Stimulated activated CD4-positive, alpha-beta T cell treated with anti-CD3 and anti-CD28 coated beads, Interleukin-2, amount 100 ng/mL, for 48 hours (primary cell): ENCODE measurements around the gene P2RY12.

Source experiments
- DNase-seq, 2 donors: peaks; one replicate each; pipeline ENCODE4 v3.0.0-alpha.2; 2020

P2RY12 gene

DNA sequence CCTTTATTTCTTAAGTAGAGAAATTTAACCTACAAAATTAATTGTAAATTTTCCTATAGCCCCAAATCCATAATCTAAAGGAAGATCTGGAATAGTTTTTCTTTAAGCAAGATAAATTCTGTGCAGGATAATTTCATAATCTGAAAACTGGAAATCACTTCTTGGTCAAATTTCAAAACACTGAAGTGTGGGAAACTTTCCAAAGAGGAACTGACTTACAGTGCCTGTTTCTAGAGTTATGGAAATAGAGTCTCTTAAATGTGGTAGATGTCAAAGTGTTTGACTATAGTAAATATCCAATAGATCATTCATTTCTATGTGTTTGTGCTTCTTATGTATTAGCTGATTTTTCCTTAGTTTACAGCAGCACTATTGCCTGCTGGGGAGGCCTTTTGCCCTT lies 53.7 kb downstream of the P2RY12 start:
- no peak for DNase-seq

DNA sequence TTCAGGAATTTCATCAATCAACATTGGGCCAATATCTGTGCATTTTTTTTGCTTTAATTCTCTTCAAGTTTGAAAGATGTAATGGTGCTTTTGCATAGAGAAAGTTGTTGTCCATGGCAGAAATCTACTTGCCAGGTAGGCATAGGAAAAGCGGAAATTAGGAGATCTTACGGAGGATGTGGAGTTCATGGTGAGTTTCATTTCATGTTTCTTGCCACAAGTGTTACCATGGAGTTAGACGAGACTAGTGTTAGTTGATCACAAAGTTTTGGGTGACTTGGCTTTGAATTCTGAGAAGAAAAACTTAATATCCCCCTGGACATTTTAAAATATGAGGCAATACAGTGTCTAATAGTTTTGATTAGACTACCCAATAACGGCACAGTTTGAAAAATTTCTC lies 54.2 kb downstream of the P2RY12 start:
- no peak for DNase-seq

DNA sequence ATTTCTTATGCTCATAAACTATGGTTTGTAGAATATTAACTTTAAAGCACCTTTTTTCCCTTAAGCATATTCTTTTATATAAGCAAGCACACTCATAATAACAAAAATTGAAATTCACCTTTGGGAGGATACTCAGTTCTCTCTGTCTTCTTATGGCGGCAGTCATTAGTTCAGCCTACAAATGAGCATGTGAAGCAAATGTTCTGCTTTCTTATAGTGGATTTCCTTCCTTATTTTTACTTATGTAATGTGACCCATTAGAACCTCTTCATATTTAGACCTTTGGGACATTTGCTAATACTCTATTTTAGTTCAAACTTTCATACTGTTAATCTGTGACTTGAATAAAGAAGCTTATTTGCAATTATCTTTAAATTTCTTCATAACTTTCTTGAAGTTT lies 55.2 kb downstream of the P2RY12 start, which contains the start of gene P2RY13:
P2RY13 (minus strand) TSS at position 187 of the 400 bp plus-strand sequence; CDS start at position 166, 21 bp downstream.
- DNase-seq: no peak

DNA sequence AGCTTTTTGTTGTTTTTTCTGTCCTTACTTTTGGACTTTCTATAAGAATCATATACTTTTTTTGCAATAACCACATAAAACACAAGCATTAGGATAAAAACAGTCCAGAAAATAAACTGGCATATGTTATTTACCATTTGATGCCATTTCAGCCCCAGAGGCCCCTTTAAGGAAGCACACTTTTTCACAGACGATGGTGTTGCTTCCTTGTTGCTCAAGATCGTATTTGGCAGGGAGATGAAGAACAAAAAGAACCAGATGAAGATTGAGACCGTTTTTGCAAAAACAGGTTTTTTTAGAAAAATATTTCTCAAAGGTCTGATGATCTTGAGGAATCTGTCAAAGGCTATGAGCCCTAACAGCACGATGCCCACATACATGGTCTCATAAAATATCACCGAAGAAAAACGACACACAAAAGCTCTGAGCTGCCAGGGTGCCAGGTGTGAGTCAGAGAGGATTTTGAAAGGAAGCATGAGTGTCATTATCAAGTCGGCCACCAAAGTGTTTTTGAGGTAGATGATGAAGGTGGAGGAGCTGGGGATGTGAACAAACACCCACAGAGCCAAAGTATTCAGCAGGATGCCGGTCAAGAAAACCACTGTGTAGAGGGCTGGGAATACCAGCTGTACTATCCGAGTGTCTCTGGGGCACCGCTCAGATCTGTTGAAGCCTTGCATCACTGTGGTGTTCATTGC lies 56.1 kb downstream of the P2RY12 start:
- DNase-seq: no peak

DNA sequence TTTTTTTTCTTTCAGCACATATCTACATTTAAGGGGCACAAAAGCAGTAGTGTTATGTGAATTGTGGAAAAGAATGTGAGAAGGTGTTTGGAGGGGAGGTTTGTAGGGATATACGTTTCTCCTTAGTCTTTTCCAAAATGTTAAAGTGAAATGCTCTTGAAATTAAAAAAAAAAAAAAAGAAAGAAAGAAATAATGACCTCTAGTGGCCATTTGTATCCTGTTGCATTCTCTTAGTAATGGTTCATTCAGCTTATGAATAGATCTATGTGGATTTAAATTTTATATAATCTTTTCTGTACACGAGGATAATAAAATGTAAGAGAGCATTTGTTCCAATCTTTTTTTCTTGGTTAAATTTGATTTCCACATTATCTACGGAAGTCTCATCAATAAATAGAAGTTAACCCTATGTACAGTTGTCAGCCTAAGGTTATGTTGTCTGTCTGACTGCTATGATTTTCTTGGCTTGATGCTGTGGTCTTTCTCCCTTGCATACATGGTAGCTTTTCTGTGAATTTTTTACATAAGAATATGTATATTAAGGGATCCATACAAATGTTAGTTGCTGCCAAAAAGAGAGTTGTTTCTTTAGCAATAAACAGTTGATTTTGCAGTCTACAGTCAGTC lies 56.9 kb downstream of the P2RY12 start:
- DNase-seq: no peak

DNA sequence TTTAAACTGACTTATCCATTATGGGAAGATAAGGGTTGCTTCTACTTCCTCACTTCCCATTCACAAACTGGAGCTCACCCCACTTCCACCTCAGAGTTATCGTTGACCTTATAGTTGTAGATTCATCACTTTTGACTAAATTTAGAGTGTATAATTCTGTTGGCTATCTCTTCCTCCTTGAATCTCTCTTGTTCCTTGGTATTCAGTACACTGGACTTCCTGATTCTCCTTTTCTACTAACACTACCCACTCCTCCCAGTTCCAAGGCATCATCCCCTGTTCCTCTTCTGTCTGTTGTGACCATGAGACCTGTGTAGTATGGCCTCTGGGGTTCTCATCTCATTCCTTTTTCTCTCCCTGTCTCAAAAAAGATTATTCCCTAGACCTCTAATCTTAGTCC lies 62.0 kb downstream of the P2RY12 start:
- no peak for DNase-seq

DNA sequence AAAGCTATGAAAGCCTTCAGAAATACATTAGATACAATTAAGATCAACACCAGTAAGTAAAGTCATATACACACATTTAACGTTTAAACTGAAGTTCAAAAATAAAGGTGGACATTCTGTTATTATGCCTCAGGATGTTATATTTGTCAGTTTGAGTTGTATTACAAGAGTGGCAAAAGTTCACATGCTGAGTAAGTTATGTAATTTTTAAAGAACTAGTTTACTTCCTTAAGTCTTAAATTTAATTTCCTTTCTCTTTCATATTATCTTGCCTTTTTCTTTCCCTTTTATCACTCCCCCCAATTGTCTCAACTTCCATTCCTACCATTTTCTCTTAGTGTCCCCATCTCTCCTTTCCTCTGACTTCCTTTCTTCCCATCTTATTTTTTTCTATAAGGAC lies 63.0 kb downstream of the P2RY12 start:
- DNase-seq: no peak

DNA sequence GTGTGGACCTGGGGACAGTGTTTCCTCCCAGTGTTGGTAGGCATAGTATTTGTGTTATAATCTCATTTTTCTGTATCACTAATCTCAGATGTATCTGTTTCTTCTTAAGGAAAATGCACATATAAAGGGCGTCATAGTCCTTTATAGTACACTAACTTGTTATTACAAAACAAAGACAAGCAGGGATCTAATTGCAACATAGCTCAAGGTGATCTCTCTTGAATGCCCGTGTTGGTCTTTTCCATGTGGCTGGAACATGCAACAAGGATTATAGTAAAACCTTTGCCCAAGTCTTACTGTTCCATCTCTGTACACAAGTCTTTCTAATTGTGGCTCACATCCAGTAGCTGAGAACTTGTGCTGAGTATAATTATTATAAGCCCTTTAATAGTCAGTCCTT lies 64.4 kb downstream of the P2RY12 start:
- no peak for DNase-seq

DNA sequence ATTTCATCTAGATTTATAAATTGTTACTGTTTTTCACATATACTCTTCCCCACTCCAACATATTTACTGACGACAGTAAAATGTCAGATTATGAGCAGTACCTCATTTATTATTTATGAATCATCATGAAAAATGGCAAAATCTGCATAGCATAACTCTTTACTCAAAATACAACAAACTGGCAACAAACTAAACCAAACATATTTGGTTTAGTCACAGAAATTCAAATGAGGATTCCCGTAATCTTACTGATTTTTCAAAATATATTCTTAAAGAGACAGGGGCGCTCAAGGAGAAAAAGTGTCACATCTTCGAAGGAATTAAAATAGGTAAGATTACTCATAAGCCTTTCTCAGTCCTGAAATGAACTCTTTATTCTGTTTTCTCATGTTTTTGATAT lies 64.9 kb downstream of the P2RY12 start:
- no peak for DNase-seq

DNA sequence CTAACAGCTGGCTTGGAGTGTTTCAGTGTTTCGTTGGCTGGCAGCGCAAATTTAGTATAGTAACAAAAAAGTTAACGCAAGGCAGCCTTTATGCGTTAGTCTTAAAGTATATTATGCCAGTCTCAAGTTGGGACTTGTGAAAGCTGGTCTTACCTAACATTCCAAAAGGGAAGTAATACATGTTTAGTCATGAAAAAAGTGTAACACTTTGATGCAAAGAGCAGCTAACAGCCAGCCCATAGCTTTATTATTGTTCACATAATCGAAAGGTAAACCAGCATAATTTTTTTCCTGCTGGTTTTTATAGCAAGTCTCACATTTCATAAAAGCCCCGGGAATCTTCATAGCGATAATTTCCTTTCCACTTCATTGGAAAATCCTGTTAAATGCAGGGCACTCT lies 65.6 kb downstream of the P2RY12 start:
- no peak for DNase-seq

DNA sequence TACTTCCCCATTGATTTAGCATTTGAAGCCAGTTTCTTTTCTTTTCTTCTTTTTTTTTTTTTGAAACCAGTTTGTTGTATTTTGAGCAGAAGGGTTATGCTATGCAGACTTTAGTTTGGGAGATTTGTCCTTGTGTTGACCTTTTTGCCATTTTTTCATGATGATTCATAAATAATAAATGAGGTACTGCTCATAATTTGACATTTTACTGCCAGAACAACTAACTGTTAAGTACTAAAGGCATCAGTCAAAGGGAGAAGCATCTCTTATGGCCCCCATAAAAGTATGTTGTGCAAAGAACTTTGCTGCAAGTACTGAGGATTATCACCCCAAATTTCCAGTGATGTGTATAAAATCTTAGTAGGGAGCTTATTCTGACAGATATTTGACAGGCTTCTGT lies 66.2 kb downstream of the P2RY12 start:
- no peak for DNase-seq

DNA sequence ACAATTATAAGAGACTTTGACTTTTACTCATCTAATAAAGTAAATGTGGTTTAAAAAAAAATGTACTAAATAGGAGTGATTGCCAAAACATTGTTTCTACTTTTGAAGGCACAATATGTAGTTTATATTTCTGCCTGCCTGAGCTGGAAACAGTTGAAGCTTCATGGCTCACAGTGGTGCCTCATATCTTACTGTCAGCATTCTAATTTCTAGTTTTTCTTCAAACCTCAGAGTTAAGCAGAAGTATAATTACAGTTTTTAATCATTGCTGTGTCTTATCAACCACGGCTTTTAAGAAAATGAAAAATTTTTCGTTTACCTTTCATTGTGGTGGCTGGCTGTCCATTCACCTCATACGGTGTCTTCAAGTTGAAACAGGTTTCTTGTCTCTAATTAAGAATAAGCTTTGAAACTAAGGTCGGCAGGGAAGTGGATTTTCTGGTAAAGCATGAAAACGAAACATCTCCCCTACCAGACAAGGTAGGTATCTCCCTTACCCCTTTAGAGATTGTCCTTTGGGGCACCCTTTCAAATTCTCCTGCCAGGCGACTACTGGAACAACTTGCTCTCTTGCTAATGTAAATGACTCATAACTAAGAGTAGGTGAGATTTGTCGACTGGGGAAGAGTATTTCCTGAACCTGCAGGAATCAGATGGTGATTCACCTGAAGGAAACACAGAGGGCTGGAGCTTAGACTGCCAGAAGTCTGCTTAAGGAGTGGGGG lies 68.1 kb downstream of the P2RY12 start, which contains the start of gene GPR87:
GPR87 (minus strand) TSS at position 554 of the 725 bp plus-strand sequence. CDS start 16,720 bp downstream, outside the sequence.
- no peak for DNase-seq

DNA sequence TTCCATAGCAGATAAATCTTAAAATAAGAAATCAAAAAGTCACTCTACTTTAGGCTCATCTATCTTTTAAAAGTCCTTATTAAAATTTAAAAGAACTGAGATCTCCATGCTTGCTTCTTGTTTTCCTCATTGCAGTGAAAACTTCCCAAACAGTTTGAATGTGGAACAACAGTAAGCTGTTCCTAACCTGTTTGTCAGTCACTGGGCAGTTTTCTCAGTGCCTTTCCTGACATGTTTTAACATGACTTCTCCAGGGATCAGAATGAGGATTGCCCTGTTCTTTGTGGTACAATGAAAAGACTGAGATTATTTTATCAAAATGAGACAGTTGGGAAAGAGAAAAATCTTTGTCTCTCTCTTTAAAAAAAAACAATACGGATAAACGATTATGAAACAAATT lies 68.7 kb downstream of the P2RY12 start:
- no peak for DNase-seq

DNA sequence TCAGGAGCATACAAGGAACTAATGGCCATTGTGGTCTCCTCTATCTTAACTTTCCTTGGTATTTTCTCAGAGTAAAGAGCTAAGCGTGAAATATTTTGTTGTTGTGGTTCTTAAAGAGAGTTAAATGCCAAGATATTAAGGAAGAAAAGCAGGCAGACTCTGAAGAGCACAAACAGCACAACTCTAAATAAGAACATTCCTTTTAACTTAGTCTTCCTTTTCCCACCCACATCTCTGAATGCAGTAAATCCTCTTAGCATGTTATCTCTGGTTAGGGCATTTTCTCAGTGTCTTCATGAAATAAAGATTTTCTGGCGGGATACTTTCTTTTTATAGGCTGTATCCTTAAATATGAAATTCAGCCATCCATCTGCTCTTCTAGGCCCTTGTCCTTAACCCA lies 69.4 kb downstream of the P2RY12 start:
- DNase-seq: no peak

DNA sequence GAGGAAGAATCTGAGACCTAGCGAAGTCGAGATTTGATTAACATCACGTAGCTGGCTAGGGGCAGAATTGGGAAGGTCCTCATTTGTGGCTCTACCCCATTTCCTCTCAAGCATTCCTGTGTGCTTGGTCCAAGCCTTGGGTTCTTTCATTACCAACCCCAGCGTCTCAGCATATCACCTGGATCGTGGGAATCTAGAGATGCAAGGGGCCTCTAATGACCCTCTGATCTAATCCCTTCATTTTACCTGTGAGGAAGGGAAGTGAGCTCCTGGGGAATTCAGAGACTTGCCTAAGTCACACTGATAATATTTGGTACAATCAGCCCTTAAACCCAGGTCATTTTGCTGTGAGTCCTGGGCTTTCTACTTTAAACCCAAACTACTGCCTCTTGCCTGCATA lies 70.0 kb downstream of the P2RY12 start:
- DNase-seq: no peak

DNA sequence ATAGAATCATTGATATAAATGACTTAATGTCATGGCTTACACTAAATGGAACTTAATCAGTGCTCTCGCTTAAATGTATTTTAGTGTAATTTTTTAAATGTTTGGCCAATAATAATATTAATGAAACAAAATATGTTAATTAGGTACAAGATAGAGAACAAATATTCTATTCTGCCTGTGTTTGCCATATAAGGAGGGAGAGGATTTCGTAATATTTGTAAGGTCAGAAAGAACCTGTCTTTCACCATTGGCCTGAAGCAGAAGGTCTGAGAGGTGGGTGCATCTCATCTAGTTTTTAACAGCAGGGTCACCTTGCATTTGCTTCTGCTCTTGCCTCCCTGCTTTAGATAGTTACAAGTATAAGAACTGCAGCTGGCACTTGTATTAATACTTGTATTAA lies 70.4 kb downstream of the P2RY12 start:
- no peak for DNase-seq

DNA sequence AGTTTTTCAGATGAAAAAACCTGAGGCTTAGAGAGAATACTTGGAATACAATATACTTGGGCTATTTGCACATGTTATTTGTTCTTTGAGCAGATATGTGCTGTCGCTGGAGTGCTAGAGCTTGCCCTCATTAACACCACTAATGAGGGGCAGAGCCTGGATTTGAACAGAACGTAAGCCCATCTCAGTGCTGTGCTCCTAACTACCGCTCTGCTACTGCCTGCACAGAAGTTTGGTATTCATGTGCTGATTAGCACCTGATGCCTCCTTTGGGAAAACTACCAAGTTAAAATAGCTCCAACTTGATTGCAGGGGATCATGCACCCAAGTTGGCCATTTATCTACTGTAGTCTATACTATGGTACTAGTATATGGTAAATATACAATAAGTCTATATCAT lies 71.6 kb downstream of the P2RY12 start:
- DNase-seq: no peak

DNA sequence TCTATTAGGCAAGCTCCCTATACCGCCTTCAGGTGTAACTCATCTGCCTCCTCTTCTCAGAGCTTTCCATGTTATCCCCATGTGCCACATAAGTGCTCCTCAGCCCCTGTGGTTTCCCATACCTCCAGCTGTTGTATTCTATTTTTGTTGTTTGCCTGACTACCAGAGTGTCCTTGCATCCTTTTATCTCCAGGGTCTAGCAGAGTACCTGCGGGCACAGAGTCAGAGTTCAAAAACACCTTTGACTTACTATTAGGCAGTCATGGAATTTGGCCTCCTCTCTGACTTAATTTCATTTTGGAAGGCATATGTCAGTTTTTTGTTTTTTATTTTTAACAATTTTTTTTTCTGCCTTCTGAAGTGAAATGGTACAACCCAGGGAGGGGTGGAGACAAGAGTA lies 75.0 kb downstream of the P2RY12 start:
- no peak for DNase-seq

DNA sequence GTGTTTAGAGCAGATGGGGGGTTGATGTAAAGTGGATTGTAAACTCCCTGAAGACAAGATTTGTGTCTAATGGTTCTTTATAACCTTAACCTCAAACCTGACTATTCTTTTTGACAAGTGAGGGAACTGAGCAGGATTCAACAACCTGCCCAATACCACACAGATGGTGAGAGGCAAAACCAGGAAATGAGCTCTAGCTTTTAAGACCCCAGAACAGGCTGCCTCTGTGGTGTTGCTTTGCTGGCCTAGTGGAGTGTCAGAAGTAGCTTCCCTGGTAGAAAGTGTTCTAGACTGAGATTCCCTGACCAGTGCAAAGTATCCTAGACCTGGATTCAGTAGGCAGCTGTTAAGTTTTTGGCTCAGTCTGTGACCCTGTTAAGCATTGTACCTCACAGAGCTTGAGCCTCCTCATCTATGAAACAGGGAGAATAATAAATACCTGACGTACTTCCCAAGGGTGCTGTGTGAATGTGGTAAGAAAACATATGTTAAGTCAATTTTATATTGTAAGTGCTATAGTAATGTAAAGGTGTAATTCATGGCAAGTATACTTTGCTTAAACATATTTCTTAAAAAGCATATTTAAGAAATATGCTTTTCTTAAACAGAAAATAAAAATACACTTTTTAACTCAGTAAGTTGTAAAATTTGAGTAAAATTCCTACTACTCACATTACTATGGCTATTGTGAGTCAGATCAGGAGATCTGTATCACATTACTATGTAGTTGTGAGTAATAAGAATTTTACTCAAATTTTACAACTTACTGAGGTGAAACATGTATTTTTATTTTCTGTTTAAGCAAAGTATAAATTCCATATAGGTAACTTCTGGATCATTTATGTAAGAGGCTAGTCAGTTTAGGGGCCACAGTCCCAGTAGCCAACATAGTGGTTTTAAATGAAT lies 76.7 kb downstream of the P2RY12 start:
- DNase-seq: no peak

DNA sequence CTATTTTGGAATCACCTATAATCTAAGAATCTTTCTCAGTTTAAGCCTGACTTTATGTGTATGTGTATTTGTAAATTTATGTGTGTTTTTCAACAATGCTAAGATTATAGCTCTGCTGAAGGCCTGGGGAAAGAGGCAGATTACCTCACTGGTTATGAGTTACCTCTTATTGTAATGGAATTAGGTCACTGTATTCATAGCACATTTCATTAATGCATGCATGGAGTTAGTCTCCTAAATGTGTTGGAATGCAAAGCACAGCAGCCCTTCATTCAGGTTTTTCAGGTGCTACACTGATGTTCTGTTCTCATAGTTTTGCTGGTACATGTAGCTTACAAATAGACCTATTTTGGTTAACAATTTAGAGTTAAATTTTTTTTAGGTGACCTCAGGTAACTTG lies 77.4 kb downstream of the P2RY12 start:
- DNase-seq: no peak

DNA sequence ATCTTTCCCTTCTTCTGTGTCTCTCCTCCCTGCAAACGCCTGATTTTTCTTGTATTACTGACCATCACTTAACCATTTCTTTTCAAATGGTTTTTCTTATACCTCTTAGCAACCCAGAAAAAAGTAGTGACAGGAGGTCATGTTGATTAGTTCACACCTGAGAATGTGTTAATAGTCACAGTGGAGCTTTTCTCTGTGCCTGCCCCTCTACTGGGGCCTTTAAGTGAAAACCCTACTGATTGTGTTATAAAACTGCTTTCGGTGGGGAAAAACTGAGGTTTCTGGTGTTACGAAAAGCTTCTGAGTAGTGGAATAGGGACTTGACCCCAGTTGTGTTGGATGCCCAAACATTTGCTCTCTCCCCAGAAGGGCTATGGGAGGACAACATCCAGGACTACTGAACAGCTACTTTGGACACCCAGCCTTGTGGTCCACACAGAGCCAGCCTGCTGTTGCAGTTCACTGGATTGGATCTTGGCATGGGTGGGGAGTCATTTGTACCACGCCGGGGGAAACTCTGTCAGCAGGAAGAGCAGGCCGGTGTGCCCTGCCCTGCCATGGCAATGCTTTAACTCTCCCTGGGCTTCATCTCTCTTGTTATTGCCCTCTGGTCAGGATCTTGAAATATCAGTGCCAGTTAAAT lies 78.3 kb downstream of the P2RY12 start:
- DNase-seq: no peak

DNA sequence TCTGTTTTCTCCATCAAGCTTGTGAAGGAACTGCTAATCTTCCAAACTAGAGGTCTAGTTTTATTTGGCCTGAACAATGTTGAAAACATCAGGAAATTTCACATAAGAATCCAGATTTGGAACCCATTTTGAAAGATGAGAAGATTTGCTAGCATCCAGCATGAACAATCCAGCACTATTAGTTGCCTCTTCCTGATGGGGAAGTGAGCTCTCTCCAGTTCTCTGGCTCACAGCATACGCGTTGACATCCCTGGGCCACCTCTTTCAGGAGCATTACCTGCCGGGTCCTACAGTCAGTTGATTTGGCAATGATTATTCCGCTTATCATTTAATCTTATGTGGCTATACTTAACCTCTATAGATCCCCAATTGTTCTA lies 78.8 kb downstream of the P2RY12 start:
- no peak for DNase-seq
